Measurements from ENCODE around the gene RAG1.
A peak's percentile ranks its signal among the peaks of the same experiment; 100 is the strongest.

DNA sequence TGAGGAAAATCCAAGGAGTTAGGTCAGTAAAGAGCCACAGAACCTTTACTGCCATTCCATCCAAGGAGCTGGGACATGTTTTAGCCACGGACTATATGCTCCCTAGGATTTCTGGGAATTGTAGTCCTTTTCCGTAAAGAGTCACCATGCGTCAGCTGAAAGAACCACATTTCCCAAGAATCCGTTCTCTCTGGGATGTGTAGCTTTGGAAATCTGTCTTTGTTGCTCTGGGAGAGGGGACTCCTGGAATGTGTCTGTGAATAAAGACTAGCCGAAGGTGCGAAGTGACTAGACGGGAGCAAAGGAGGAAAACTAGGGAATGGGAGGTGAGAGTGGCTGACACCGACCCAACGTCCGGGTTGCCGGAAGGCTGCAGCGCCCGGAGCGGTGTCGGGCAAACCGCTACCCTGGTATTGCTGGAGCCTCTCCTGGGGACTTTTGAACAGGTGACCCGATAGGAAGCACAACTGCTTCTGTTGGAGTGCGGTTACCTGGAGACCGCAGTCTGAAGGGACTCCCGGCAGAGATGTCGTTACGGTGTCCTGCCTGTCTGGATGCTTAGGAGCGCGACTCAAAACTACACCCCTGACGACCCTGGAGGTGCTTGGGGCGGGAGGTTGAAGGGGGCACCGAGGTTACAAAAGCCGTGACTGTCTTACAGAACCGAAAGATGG, 26.6 kb downstream of the RAG1 start, which contains the start of gene IFTAP:
- TF ChIP-seq CTCF (IDR thresholded peaks at IDR 0.05) (peak in 1 of 4 experiments; percentile 23), POLR2A (IDR thresholded peaks at IDR 0.05) (no peak)

Data from uterus (tissue), 2 donors.